ENCODE results near the gene CDH4. TPM values are rescaled to one million over a fixed set of nuclear protein-coding genes. Genes with fewer than 3 reads are reported as not detected.

The CDH4 gene
- total RNA-seq, 2 experiments from 2014 or later: not detected

- H3K4me2 ChIP-seq (ENCODE audit: low read length): no peak overlapping the region
- H3K79me2 ChIP-seq (ENCODE audit: insufficient read depth, low read depth, low read length): no peaks in the 10 kb centered on the region
- H3K36me3 ChIP-seq (ENCODE audit: insufficient read depth, low read length): no peaks in the 10 kb centered on the region
- ChIA-PET CTCF (ENCODE audit: unreplicated experiment) (no interaction called here), POLR2A (no interaction called here)
- no peak overlapping the region for H3K4me3 ChIP-seq (ENCODE audit: low read depth, low read length, poor library complexity, severe bottlenecking)
- BruUV-seq (replicated peaks): no TSS peak
- H3K27ac ChIP-seq (ENCODE audit: low read depth, low read length, poor library complexity, severe bottlenecking): no peak overlapping the region
- no peak for DNase-seq (ENCODE audit: low spot score)
- H3K9me2 ChIP-seq (ENCODE audit: insufficient read depth, low read length): no peaks in the 10 kb centered on the region
- no peak overlapping the region for H2AFZ ChIP-seq (ENCODE audit: low read length)
- intact Hi-C loops (cut with micrococcal nuclease; ENCODE audit: unreplicated experiment): no loop called here
- H3K9me3 ChIP-seq (ENCODE audit: low read length): no peaks in the 10 kb centered on the region
- TF ChIP-seq EZH2phosphoT487 (IDR thresholded peaks at IDR 0.05; ENCODE audit: borderline replicate concordance, low read depth, low read length): no peak
- TF ChIP-seq, protein P1, sequence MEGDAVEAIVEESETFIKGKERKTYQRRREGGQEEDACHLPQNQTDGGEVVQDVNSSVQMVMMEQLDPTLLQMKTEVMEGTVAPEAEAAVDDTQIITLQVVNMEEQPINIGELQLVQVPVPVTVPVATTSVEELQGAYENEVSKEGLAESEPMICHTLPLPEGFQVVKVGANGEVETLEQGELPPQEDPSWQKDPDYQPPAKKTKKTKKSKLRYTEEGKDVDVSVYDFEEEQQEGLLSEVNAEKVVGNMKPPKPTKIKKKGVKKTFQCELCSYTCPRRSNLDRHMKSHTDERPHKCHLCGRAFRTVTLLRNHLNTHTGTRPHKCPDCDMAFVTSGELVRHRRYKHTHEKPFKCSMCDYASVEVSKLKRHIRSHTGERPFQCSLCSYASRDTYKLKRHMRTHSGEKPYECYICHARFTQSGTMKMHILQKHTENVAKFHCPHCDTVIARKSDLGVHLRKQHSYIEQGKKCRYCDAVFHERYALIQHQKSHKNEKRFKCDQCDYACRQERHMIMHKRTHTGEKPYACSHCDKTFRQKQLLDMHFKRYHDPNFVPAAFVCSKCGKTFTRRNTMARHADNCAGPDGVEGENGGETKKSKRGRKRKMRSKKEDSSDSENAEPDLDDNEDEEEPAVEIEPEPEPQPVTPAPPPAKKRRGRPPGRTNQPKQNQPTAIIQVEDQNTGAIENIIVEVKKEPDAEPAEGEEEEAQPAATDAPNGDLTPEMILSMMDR (conservative IDR thresholded peaks at IDR 0.05; ENCODE audit: low read length): no peak
- no peaks in the 10 kb centered on the region for H3K4me1 ChIP-seq (ENCODE audit: insufficient read depth, low read length, poor library complexity, severe bottlenecking)
- no peaks in the 10 kb centered on the region for H4K20me1 ChIP-seq (ENCODE audit: insufficient read depth, low read length)
These were observed 305.6 kb downstream of the CDH4 start for GRCh38 chr20:61557621-61558020.

DNA sequence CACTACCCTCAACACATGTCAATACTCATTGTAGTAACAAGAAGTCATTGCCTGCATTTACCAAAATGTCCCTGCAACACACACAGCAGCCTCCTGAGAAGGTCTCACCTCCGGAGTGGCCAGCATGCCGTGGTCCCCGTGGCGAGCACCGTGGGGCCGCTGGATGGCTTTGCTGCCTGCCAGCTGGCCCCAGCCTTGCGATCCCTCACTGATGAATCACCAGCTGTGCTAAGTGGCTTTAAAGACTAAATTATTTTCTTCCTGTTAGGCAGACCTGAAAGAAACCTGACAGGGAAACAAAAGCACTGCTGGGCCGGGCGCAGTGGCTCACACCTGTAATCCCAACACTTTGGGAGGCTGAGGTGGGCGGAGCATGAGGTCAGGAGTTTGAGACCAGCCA lies 306.7 kb downstream of the CDH4 start:
- Histone ChIP-seq H3K36me3 (ENCODE audit: insufficient read depth, low read length) (no peaks in the 10 kb centered on the region), H3K4me3 (ENCODE audit: low read depth, low read length, poor library complexity, severe bottlenecking) (no peak overlapping the region), H2AFZ (ENCODE audit: low read length) (no peak overlapping the region), H3K4me2 (ENCODE audit: low read length) (no peak overlapping the region), H3K27ac (ENCODE audit: low read depth, low read length, poor library complexity, severe bottlenecking) (no peak overlapping the region), H3K4me1 (ENCODE audit: insufficient read depth, low read length, poor library complexity, severe bottlenecking) (no peaks in the 10 kb centered on the region), H3K79me2 (ENCODE audit: insufficient read depth, low read depth, low read length) (no peaks in the 10 kb centered on the region), H3K9me2 (ENCODE audit: insufficient read depth, low read length) (no peaks in the 10 kb centered on the region), H4K20me1 (ENCODE audit: insufficient read depth, low read length) (no peaks in the 10 kb centered on the region), H3K9me3 (ENCODE audit: low read length) (no peaks in the 10 kb centered on the region)
- intact Hi-C loops (cut with micrococcal nuclease; ENCODE audit: unreplicated experiment): no loop called here
- ChIA-PET CTCF (ENCODE audit: unreplicated experiment) (no interaction called here), POLR2A (no interaction called here)
- no peak for TF ChIP-seq EZH2phosphoT487 (IDR thresholded peaks at IDR 0.05; ENCODE audit: borderline replicate concordance, low read depth, low read length)
- TF ChIP-seq, protein P1 (conservative IDR thresholded peaks at IDR 0.05; ENCODE audit: low read length): no peak
- DNase-seq (ENCODE audit: low spot score): no peak
- no TSS peak for BruUV-seq (replicated peaks)

GRCh38 chr20:61559706-61560315 lies 307.8 kb downstream of the CDH4 start:
- Histone ChIP-seq H3K4me1 (ENCODE audit: insufficient read depth, low read length, poor library complexity, severe bottlenecking) (no peaks in the 10 kb centered on the region), H3K79me2 (ENCODE audit: insufficient read depth, low read depth, low read length) (no peaks in the 10 kb centered on the region), H3K36me3 (ENCODE audit: insufficient read depth, low read length) (no peaks in the 10 kb centered on the region), H3K9me2 (ENCODE audit: insufficient read depth, low read length) (no peaks in the 10 kb centered on the region), H3K4me2 (ENCODE audit: low read length) (no peak overlapping the region), H3K9me3 (ENCODE audit: low read length) (no peaks in the 10 kb centered on the region), H2AFZ (ENCODE audit: low read length) (no peak overlapping the region), H3K27ac (ENCODE audit: low read depth, low read length, poor library complexity, severe bottlenecking) (no peak overlapping the region), H3K4me3 (ENCODE audit: low read depth, low read length, poor library complexity, severe bottlenecking) (no peak overlapping the region), H4K20me1 (ENCODE audit: insufficient read depth, low read length) (no peaks in the 10 kb centered on the region)
- CTCF ChIA-PET (ENCODE audit: unreplicated experiment): no interaction called here
- POLR2A ChIA-PET: no interaction called here
- intact Hi-C loops (cut with micrococcal nuclease; ENCODE audit: unreplicated experiment): no loop called here
- DNase-seq (ENCODE audit: low spot score): no peak
- BruUV-seq (replicated peaks): no TSS peak
- TF ChIP-seq EZH2phosphoT487 (IDR thresholded peaks at IDR 0.05; ENCODE audit: borderline replicate concordance, low read depth, low read length): no peak
- TF ChIP-seq, protein P1 (conservative IDR thresholded peaks at IDR 0.05; ENCODE audit: low read length): no peak

Measured in OCI-LY7 (cell line).